ENCODE data around the gene GPAT2.
"Not testable (repeated sequence)": the region's sequence is repeated elsewhere in the genome, so short reads cannot be mapped to it uniquely, and the experiment has no call there.

Gene GPAT2

GRCh38 chr2:96034792-96035191, at the start of gene GPAT2:
Gene GPAT2, minus strand, starts transcription at chr2:96034916. Its CDS starts 2,557 bp downstream, at chr2:96032359.
- DNase-seq = not testable (repeated sequence)

- no peak for DNase-seq
Observed at GRCh38 chr2:96083989-96084857, 49.5 kb upstream of the GPAT2 start.

- no peak for DNase-seq
Observed at GRCh38 chr2:96083064-96083939, 48.6 kb upstream of the GPAT2 start.

- DNase-seq = no peak
Observed at GRCh38 chr2:96082211-96083063, 47.7 kb upstream of the GPAT2 start.

- DNase-seq = no peak
Observed at GRCh38 chr2:96081042-96081441, 46.3 kb upstream of the GPAT2 start.

GRCh38 chr2:96075199-96075771, 40.6 kb upstream of the GPAT2 start:
- DNase-seq = no peak

GRCh38 chr2:96074156-96074555, 39.4 kb upstream of the GPAT2 start:
- DNase-seq = no peak

- no peak for DNase-seq
Observed at GRCh38 chr2:96073170-96073775, 38.6 kb upstream of the GPAT2 start.

GRCh38 chr2:96072746-96073145, 38.0 kb upstream of the GPAT2 start:
- DNase-seq = no peak

GRCh38 chr2:96071977-96072491, 37.3 kb upstream of the GPAT2 start:
- DNase-seq = not testable (repeated sequence)

GRCh38 chr2:96071087-96071976, 36.6 kb upstream of the GPAT2 start:
- not testable (repeated sequence) for DNase-seq

GRCh38 chr2:96070351-96070750, 35.6 kb upstream of the GPAT2 start:
- not testable (repeated sequence) for DNase-seq

GRCh38 chr2:96069878-96070277, 35.2 kb upstream of the GPAT2 start:
- not testable (repeated sequence) for DNase-seq

- not testable (repeated sequence) for DNase-seq
Observed at GRCh38 chr2:96067902-96068581, 33.3 kb upstream of the GPAT2 start.

GRCh38 chr2:96067098-96067660, 32.5 kb upstream of the GPAT2 start:
- not testable (repeated sequence) for DNase-seq

- not testable (repeated sequence) for DNase-seq
Observed at GRCh38 chr2:96066511-96066910, 31.8 kb upstream of the GPAT2 start.

GRCh38 chr2:96065954-96066353, 31.2 kb upstream of the GPAT2 start:
- DNase-seq = not testable (repeated sequence)

- no peak for DNase-seq
Observed at GRCh38 chr2:96065381-96065930, 30.7 kb upstream of the GPAT2 start.

GRCh38 chr2:96064760-96065159, 30.0 kb upstream of the GPAT2 start:
- not testable (repeated sequence) for DNase-seq
